Measurements from ENCODE around the gene DGCR8. TPM values are rescaled to one million over a fixed set of nuclear protein-coding genes. Genes with fewer than 3 reads are reported as not detected.

DGCR8 gene
- total and polyA plus RNA-seq, 2 of the 4 experiments (the other 2 are of a cell fraction): 16.7 to 25.3 TPM

DNA sequence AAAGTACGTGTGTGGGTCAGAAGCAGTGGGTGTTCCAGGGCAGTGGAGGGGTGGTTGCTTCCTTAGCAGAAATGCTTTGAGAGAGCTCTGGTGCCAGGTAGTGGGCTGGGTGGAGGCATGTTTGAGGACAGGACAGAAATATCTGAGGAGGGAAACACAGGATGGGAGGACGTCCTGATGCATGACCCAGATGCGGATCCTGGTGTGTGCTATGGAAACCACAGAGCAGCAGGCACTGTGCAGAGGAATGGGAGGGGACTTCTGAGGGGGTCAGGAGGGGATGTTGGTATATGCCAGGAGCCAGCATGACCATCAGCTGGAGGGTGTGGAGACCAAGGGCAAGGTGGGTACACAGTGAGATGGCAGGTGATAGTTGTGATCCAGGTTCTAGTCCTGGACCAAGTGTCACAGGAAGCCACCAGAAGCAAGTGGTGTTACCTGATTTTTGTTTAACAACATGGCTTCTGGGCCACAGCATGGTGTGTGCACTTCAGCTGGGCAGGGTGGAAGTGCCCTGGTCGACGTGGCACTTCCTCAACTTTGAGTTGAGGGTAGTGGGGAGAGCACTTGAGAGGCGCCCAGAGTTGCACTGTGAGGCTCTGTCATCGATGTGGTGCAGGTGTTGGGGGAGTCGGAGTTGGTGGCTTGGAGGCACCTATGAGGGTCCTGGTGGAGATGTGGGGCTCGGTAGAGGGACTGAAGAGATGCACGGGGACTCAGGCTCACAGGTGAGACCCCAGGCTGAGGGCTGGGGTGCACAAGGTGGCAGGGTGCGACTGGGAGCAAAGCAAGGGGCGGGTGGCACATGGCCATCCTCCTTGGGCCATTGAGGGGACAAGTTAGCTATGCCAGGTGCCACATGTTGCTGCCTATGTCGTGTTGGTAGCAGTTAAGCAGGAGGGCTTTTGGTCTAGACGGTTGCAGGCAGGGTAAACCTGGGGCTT lies 7.5 kb downstream of the DGCR8 start:
- Histone ChIP-seq H3K27ac (ENCODE audit: insufficient read depth, low read length) (no peak overlapping the region), H2BK120ac (ENCODE audit: low read depth, low read length) (no peak overlapping the region), H4K8ac (ENCODE audit: low read depth in 2 of 2, low read length in 2 of 2) (no peak overlapping the region), H3K4ac (ENCODE audit: low read depth, low read length) (no peak overlapping the region), H4K91ac (ENCODE audit: insufficient read depth, low read depth, low read length) (no peak overlapping the region), H3K4me1 (ENCODE audit: control insufficient read depth, insufficient read depth, low read length) (peaks cover 17% of the 10 kb centered on the region), H2AK5ac (ENCODE audit: low read depth, low read length) (no peak overlapping the region), H3K9me1 (ENCODE audit: insufficient read depth, low read length) (peaks cover 22% of the 10 kb centered on the region), H4K5ac (ENCODE audit: low read depth, low read length) (no peak overlapping the region), H3K56ac (ENCODE audit: extremely low read depth, insufficient read depth, low read length) (no peak overlapping the region), H3K79me1 (ENCODE audit: low read depth in 1 of 2, low read length in 2 of 2) (peaks cover 24 to 89% of the 10 kb centered on the region in 2 experiments), H2BK5ac (ENCODE audit: low read depth, low read length, poor library complexity, severe bottlenecking) (no peak overlapping the region), H3K18ac (ENCODE audit: low read depth, low read length) (no peak overlapping the region), H3K23ac (ENCODE audit: low read depth, low read length) (no peak overlapping the region), H2BK20ac (ENCODE audit: low read depth, low read length) (no peak overlapping the region), H4K20me1 (ENCODE audit: insufficient read depth, low read length) (peaks cover 75% of the 10 kb centered on the region), H2AK9ac (replicated peaks; ENCODE audit: low read depth, low read length, poor library complexity) (no peak overlapping the region), H2AFZ (replicated peaks; ENCODE audit: low read length, poor library complexity) (no peak overlapping the region), H3K4me2 (ENCODE audit: low read depth, low read length) (no peak overlapping the region), H3K27me3 (ENCODE audit: control insufficient read depth, insufficient read depth, low read length) (no peaks in the 10 kb centered on the region), H3K4me3 (ENCODE audit: insufficient read depth, low read depth, low read length) (no peak overlapping the region), H3K9ac (ENCODE audit: low read depth, low read length) (no peak overlapping the region), H3K14ac (replicated peaks; ENCODE audit: low read depth, low read length) (no peak overlapping the region), H3K36me3 (ENCODE audit: control insufficient read depth, insufficient read depth, low read length) (peaks cover 64% of the 10 kb centered on the region), H2BK15ac (ENCODE audit: low read depth, low read length) (no peak overlapping the region), H3K9me3 (ENCODE audit: control insufficient read depth, insufficient read depth, low read length) (no peaks in the 10 kb centered on the region)
- TF ChIP-seq USF2 (IDR thresholded peaks at IDR 0.05; ENCODE audit: low read depth, low read length) (no peak), RAD21 (IDR thresholded peaks at IDR 0.05; ENCODE audit: low read length) (no peak), MAZ (IDR thresholded peaks at IDR 0.05; ENCODE audit: borderline replicate concordance, low read depth, low read length) (no peak), SMC3 (IDR thresholded peaks at IDR 0.05; ENCODE audit: low read depth, low read length) (no peak), MXI1 (IDR thresholded peaks at IDR 0.05; ENCODE audit: borderline replicate concordance, low read depth, low read length) (no peak), CHD1 (IDR thresholded peaks at IDR 0.05; ENCODE audit: low read depth, low read length) (no peak)
- CTCF ChIA-PET: interaction anchor here (0.6 kb wide), 1 partner anchor 76 kb away, joined by 9 read pairs; no protein-coding TSS in a partner anchor
- no TSS peak for BruUV-seq (replicated peaks)
- no peak for ATAC-seq (ENCODE audit: low read depth)
- in situ Hi-C loops (cut with MboI; ENCODE audit: low sequenced_read_pairs) (no loop called here), intact Hi-C loops (cut with micrococcal nuclease) (no loop called here), dilution Hi-C loops (cut with HindIII; ENCODE audit: low sequenced_read_pairs, unreplicated experiment) (no loop called here)
- 98% methylated on average over 7 of the region's 14 CpGs; no CpG with 5 or more reads in 1 of the 2 experiments for WGBS, 2 experiments (ENCODE audit: extremely low coverage in 2 of 2, insufficient read length in 1 of 2)
- POLR2A ChIA-PET (ENCODE audit: unreplicated experiment): no interaction called here
- DNase-seq: no peak
